OCI-LY3 (cell line): ENCODE data around the gene MRAS.

Experiments used
- CTCF ChIP-seq: fragments of 200-600, 300-600 bp; sonication (generic); IDR thresholded peaks from 2 replicates; pipeline ENCODE4 v1.5.1; 2014; ENCODE audit warnings: antibody characterized with exemption, low read length, low read depth
- EZH2phosphoT487 ChIP-seq: fragments of 200-600 bp; shearing (Covaris generic); IDR thresholded peaks from 2 replicates; pipeline ENCODE4 v1.6.1; 2018; ENCODE audit warnings: antibody characterized with exemption, mixed run types, low read depth

- TF ChIP-seq CTCF, result no peak
- no peak for TF ChIP-seq EZH2phosphoT487
These were observed 87.5 kb downstream of the MRAS start for GRCh38 chr3:138435840-138436239.
